K562 (cell line): ENCODE data around the gene CYB5B.

Source experiments
- CBX2 ChIP-seq: fragments of 200-600 bp; sonication (generic); IDR thresholded peaks from one replicate; pipeline ENCODE4 v1.6.1; 2012; ENCODE audit warnings: mild to moderate bottlenecking, low read length, inconsistent platforms; ENCODE audit not compliant: insufficient read depth, poor library complexity, severe bottlenecking
- HCFC1 ChIP-seq: IDR thresholded peaks from 2 replicates; pipeline ENCODE4 v1.6.1; 2012; ENCODE audit warnings: low read depth, low read length, improper control_type of control experiment
- KLF1 ChIP-seq: fragments of 450-650 bp; IDR thresholded peaks from 2 replicates; pipeline ENCODE4 v1.6.1; 2016; ENCODE audit warnings: missing genetic modification characterization, missing compliant biosample characterization
- NFE2 ChIP-seq: IDR thresholded peaks from 2 replicates; pipeline ENCODE4 v1.6.1; 2014; ENCODE audit warnings: antibody characterized with exemption, low read depth
- NFYB ChIP-seq: IDR thresholded peaks from 2 replicates; pipeline ENCODE4 v1.6.1; 2011; ENCODE audit warnings: mild to moderate bottlenecking, moderate library complexity; ENCODE audit not compliant: insufficient read length; ENCODE audit errors: extremely low read depth
- TF ChIP-seq, protein P1 (sequence below), 3 experiments: IDR thresholded peaks in 2 of 3; conservative IDR thresholded peaks in 1 of 3; 2 replicates each; pipeline ENCODE4 v1.5.1; 2011 to 2012; ENCODE audit warnings: low read length in 3 of 3, mild to moderate bottlenecking in 3 of 3, control low read depth in 2 of 3, improper control_type of control experiment in 1 of 3, inconsistent platforms in 1 of 3, low read depth in 1 of 3, mixed read lengths in 1 of 3, moderate library complexity in 1 of 3; ENCODE audit not compliant: insufficient read depth in 2 of 3
- TF ChIP-seq, protein P2 (sequence below): fragments of 250-450 bp; sonication (Bioruptor Pico); IDR thresholded peaks from 2 replicates; pipeline ENCODE4 v1.5.0; 2020; ENCODE audit warnings: mild to moderate bottlenecking

DNA sequence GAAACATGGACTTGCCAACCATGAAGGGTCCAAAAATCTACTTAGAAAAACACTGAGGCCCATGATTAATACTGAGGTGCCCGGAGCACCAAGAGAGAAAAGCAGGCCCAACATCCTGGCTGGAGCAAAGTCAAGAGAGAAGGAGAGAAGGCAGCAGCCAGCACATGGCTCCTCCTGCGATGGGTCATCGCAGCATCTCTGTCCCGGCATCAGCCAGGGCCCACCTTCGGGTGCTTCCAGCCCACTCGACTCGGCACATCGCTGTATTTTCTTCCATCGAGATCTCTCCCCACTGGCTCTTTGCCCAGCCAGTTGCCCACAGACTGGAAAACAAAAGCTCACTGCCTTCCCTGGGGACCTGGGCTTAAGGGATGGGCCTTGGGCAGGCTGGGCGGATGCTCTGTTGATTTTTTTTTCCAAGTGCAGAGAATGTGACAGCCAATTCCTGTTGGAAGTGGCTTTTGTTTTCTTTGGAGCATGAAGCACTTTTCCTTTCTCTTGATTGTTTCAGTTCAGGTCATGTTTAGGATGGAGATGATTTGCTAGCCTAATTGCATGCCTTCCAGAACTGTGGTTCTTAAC, 58.1 kb downstream of the CYB5B start:
- no peak for TF ChIP-seq CBX2
- no peak for TF ChIP-seq KLF1 (tag)
- TF ChIP-seq, protein P1, sequence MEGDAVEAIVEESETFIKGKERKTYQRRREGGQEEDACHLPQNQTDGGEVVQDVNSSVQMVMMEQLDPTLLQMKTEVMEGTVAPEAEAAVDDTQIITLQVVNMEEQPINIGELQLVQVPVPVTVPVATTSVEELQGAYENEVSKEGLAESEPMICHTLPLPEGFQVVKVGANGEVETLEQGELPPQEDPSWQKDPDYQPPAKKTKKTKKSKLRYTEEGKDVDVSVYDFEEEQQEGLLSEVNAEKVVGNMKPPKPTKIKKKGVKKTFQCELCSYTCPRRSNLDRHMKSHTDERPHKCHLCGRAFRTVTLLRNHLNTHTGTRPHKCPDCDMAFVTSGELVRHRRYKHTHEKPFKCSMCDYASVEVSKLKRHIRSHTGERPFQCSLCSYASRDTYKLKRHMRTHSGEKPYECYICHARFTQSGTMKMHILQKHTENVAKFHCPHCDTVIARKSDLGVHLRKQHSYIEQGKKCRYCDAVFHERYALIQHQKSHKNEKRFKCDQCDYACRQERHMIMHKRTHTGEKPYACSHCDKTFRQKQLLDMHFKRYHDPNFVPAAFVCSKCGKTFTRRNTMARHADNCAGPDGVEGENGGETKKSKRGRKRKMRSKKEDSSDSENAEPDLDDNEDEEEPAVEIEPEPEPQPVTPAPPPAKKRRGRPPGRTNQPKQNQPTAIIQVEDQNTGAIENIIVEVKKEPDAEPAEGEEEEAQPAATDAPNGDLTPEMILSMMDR (IDR thresholded peaks at IDR 0.05 in 2 of 3, conservative IDR thresholded peaks at IDR 0.05 in 1 of 3; ENCODE audit: insufficient read depth in 2 of 3, low read depth in 1 of 3, low read length in 3 of 3) = no peak
- no peak for TF ChIP-seq NFYB
- TF ChIP-seq HCFC1 = no peak
- TF ChIP-seq NFE2 = no peak
- TF ChIP-seq, protein P2, sequence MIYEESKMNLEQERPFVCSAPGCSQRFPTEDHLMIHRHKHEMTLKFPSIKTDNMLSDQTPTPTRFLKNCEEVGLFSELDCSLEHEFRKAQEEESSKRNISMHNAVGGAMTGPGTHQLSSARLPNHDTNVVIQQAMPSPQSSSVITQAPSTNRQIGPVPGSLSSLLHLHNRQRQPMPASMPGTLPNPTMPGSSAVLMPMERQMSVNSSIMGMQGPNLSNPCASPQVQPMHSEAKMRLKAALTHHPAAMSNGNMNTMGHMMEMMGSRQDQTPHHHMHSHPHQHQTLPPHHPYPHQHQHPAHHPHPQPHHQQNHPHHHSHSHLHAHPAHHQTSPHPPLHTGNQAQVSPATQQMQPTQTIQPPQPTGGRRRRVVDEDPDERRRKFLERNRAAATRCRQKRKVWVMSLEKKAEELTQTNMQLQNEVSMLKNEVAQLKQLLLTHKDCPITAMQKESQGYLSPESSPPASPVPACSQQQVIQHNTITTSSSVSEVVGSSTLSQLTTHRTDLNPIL = no peak
